ENCODE results near the gene CUL4A.

CUL4A gene

DNA sequence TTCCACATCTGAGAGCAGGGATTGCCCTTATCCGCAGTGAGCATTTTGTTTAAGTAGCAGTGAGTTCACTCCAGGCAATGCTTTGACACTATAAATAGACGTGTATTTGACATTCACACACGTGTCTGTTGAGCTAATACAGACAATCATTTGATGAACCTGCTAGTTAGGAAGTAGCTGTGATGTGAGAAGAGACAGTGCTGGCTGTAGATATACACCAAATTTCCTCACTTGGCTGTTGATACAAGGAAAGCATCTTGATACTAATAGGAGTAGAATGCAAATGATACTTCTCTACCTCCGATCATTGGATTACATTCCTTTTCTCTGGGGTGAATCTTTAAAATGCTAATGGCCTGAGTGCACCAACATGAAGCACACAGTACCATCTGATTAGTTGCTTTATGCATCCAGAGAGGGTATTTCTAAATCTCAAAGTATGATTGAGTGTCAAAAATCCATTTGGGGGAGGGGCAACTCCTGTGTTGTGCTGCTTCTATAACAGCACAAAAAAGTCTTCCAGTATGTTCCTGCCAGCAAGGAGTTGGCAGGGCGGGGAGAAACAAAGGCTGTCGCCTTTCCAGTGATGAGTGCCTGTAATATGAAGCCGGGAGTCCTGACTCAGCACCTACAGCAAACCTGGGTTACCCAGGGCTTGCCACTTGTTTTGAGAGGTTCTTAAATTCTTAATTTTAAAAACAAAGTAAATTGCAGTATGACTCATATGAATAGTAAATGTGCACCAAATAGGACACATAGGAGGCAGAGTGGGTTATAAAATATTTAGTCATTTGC lies 7.0 kb downstream of the CUL4A start:
- peak overlapping the region; percentile 12 for H3K4me3 ChIP-seq (ENCODE audit: low read depth, low read length)
- peak; percentile 71 for DNase-seq (ENCODE audit: low read depth)

DNA sequence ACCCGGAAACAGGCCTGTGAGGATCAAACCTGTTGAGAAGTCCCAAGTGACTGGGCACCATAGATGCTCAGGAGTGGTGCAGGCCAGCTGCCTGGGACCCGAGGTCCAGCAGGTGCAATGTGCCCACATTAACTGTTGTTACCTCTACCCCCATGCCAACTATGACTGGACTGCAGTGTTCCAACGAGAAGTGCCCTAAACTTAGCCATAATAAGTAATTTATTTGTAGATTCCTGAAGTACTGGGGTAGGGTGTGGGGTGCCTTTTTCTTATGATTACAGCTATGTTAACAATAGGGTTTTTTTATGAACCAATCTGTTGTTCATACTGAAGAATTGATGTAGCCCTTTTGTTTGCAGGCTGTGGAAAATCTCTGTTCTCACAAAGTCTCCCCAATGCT lies 9.2 kb downstream of the CUL4A start:
- H3K4me3 ChIP-seq (ENCODE audit: low read depth, low read length) = no peak overlapping the region
- no peak for DNase-seq (ENCODE audit: low read depth)
- TF ChIP-seq, protein P1, sequence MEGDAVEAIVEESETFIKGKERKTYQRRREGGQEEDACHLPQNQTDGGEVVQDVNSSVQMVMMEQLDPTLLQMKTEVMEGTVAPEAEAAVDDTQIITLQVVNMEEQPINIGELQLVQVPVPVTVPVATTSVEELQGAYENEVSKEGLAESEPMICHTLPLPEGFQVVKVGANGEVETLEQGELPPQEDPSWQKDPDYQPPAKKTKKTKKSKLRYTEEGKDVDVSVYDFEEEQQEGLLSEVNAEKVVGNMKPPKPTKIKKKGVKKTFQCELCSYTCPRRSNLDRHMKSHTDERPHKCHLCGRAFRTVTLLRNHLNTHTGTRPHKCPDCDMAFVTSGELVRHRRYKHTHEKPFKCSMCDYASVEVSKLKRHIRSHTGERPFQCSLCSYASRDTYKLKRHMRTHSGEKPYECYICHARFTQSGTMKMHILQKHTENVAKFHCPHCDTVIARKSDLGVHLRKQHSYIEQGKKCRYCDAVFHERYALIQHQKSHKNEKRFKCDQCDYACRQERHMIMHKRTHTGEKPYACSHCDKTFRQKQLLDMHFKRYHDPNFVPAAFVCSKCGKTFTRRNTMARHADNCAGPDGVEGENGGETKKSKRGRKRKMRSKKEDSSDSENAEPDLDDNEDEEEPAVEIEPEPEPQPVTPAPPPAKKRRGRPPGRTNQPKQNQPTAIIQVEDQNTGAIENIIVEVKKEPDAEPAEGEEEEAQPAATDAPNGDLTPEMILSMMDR (IDR thresholded peaks at IDR 0.05; ENCODE audit: control insufficient read depth, extremely low read depth, insufficient read depth) = no peak

More for the DNA sequence above, 7.0 kb downstream of the CUL4A start:
- TF ChIP-seq, protein P1 (IDR thresholded peaks at IDR 0.05; ENCODE audit: control insufficient read depth, extremely low read depth, insufficient read depth) = no peak

DNA sequence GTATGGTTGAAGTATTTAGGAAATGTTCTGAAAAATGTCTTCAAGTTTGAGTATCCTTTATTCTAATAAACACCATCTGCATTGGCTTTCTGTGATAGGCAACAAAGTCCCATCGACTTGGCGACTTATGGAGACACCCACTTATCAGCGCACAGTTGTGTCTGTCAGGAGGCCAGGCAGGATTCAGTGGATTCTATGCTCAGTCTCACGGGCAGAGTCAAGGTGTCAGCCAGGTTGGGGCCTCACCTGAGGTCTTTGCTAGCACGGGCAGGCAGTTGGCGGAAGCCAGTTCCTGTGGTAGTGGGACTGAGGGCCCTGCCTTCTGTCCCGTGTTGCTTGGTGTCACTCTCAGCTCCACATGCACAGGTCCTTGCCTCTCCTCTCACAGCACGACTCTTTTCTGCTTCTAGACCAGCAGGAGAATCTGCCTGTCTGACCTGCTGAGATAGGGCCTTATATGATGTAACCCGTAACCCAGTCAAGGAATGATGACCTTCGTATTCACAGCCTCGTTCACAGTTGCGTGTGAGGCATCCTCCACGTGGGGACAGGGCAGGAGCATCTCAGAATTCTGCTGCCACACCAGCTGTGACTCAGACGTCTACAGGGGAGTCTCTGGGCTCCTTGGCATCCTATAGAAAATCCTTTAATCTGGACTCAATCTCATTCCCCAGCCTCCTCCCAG lies 10.0 kb downstream of the CUL4A start:
- no peak overlapping the region for H3K4me3 ChIP-seq (ENCODE audit: low read depth, low read length)
- DNase-seq (ENCODE audit: low read depth) = no peak
- TF ChIP-seq, protein P1 (IDR thresholded peaks at IDR 0.05; ENCODE audit: control insufficient read depth, extremely low read depth, insufficient read depth) = no peak

DNA sequence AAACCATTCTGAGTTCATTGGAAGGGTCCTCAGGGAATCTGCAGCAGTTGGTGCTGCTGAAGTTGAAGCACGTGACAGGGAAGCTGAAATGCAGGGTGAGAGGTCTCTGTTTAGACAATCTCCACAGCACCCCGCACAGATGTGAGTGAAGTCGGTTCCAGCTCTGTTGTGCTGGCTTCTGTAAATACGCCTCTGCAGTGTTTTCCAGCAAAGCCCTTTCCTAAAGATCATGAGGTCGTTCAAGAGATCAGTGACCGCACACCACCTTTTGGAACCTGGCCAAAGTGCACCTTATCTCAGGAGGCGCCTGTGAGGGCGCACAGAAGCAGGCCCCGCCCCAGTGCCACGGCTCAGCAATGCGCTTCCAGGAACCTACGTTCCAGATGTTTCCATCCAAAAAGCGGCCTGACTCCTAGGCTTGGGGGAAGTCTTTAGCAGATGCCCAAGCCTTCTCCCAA lies 10.8 kb downstream of the CUL4A start:
- no peak for DNase-seq (ENCODE audit: low read depth)
- TF ChIP-seq, protein P1 (IDR thresholded peaks at IDR 0.05; ENCODE audit: control insufficient read depth, extremely low read depth, insufficient read depth) = no peak
- no peak overlapping the region for H3K4me3 ChIP-seq (ENCODE audit: low read depth, low read length)

DNA sequence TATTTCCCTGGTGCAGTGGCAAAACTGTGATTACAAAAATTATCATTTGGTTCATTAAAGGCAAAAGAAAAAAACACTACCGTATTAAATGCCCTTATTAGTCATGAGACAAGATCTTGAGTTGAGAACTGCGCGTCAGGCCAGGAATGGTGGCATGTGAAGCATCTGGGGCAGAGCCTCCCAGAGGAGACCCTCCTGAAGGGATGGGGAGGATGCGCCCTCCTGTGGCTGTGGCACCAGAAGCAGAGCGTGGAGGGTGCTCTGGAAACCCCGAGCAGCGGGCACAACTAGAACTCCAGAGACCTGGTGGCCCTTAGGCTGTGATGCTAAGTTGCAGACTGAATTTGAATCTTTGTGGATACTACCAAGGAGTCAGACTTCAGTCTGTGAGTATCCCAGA lies 11.5 kb downstream of the CUL4A start:
- no peak overlapping the region for H3K4me3 ChIP-seq (ENCODE audit: low read depth, low read length)
- no peak for DNase-seq (ENCODE audit: low read depth)
- TF ChIP-seq, protein P1 (IDR thresholded peaks at IDR 0.05; ENCODE audit: control insufficient read depth, extremely low read depth, insufficient read depth) = no peak

DNA sequence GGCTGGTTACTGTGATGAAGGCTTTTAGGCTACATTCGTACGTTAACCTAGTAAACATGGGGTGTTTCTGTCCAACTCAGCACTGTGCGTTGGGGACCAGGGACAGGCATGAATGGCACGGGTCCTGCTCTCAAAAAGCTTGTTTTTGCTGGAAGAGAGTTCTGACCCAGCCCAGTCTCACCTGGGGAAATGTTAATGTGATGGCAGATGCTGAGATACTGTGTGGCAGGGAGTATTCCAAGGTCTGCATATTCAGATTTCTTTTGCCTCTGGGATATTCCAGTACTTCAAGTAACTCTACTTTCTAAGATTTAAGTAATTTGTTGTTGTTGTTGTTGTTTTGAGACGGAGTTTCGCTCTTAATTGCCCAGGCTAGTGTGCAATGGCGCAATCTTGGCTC lies 13.7 kb downstream of the CUL4A start:
- no peak overlapping the region for H3K4me3 ChIP-seq (ENCODE audit: low read depth, low read length)
- DNase-seq (ENCODE audit: low read depth) = no peak
- TF ChIP-seq, protein P1 (IDR thresholded peaks at IDR 0.05; ENCODE audit: control insufficient read depth, extremely low read depth, insufficient read depth) = no peak
